Mesodermal cell (in vitro differentiated cells): ENCODE results near the gene SPRED2.

Experiments
- H3K27ac ChIP-seq: 2 replicates; pipeline ENCODE4 v1.7.0; 2013; ENCODE audit warnings: mild to moderate bottlenecking, low read depth, low read length, moderate library complexity; ENCODE audit not compliant: severe bottlenecking
- H3K36me3 ChIP-seq: 2 replicates; pipeline ENCODE4 v1.7.1; 2013; ENCODE audit warnings: mild to moderate bottlenecking, low read length, moderate library complexity; ENCODE audit not compliant: control insufficient read depth, insufficient read depth
- H3K4me1 ChIP-seq: one replicate; pipeline ENCODE4 v1.7.1; 2013; ENCODE audit warnings: mild to moderate bottlenecking, low read length; ENCODE audit not compliant: insufficient read depth, control insufficient read depth, poor library complexity, severe bottlenecking
- H3K4me3 ChIP-seq: 2 replicates; pipeline ENCODE4 v1.7.0; 2013; ENCODE audit warnings: low read length, control low read depth, mild to moderate bottlenecking; ENCODE audit not compliant: insufficient read depth, poor library complexity, severe bottlenecking; ENCODE audit errors: extremely low read depth
- H3K9me3 ChIP-seq: 2 replicates; pipeline ENCODE4 v1.7.1; 2013; ENCODE audit warnings: mild to moderate bottlenecking, low read length, moderate library complexity; ENCODE audit not compliant: control insufficient read depth
- WGBS, 2 experiments: methylation state at CpG; one replicate each; pipeline ENCODE4 v1.1.5; 2013; ENCODE audit warnings: missing lambda C conversion rate in 2 of 2; ENCODE audit not compliant: insufficient coverage in 2 of 2; 5-methylcytosine and 5-hydroxymethylcytosine counted together

The SPRED2 gene

DNA sequence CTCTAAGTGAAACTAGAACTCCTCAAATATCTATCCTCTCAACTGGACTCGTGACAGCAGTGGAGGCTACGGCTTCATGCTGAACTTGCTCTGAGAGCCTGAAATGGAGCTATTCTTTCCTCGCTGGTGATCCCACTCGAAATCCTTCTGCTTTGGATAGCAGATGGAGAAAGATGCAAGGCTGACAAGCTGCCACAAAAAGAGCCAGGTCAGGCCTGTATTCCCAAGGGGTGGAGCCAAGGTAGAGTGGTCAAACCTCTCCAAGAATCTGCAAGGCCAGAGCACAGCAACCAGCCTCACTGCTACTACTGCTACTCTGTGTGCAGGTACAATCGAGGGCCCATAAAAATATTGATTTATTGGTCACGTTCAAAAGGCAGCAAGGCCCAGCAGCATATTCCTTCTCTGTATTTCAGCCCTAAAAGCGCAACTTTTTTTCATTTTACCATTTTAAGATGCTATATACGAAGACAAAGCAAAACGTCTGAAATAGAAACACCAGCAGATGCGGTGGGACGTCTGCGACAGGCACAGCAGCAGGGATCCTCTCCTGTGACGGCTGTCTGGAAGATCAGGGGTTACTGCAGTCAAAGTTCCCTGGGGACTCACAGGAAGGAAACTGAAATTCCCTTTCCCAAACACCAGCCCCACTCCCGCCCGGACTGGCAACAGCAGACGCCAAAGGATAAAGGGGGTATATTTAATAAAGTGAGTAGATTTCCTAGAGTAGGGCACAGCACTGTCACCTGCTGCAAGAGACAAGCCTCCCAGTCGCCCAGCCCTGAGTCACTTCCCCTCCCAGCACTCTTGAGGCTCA, 2.4 kb downstream of the SPRED2 start:
- H3K9me3 ChIP-seq, result no peaks in the 10 kb centered on the region
- peak overlapping the region; percentile 80 for H3K27ac ChIP-seq
- H3K4me3 ChIP-seq, result peak overlapping the region; percentile 95
- peaks cover 4% of the 10 kb centered on the region for H3K36me3 ChIP-seq
- H3K4me1 ChIP-seq, result peaks cover 7% of the 10 kb centered on the region
- WGBS, 2 experiments, result 36 to 43% methylated on average over 11 to 13 of the region's 17 CpGs

DNA sequence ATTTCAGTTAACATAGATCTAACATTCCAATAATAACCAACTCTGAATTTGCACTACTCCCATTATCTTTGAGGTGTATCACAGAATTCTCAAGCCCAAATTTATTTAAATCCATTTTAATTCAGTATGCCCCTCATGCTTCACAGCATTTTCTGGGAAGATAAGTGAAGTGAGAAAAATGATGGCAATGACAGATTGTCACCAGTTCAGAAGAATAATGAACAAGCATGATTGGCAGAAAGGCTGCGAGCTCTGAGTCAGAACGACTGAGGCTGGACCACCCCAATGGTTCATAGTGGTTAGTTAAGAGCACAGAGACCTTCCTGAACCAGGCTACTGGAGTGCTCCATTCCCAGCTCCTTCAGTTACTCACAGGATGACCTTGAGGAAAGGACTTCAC, 4.9 kb downstream of the SPRED2 start:
- Histone ChIP-seq H3K36me3 (peaks cover 15% of the 10 kb centered on the region), H3K27ac (no peak overlapping the region), H3K4me1 (peaks cover 10% of the 10 kb centered on the region), H3K4me3 (no peak overlapping the region), H3K9me3 (no peaks in the 10 kb centered on the region)
- 71 to 100% methylated on average over 2 of the region's 2 CpGs for WGBS, 2 experiments

DNA sequence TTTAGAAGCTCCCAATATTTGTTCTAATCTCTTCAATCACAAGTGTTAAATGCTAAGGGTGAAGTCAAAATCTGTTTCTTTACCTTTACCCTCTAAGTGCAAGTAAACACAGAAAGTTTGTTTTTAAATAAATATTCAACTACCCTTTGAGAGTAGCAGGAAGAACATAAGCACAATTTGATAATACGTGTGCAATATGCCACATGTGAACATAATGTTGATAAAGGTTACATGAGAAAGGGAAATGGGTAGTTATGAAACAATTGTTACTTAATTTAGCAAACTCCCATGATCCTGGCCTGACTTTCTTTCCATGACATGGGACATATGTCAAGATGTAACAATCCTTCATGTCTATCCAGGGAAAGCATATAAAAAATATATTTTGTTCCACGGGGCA, 7.1 kb downstream of the SPRED2 start:
- no CpG with 5 or more reads among the region's 2 CpGs for WGBS, 2 experiments
- peaks cover 15% of the 10 kb centered on the region for H3K36me3 ChIP-seq
- no peak overlapping the region for H3K4me3 ChIP-seq
- peaks cover 26% of the 10 kb centered on the region for H3K4me1 ChIP-seq
- H3K9me3 ChIP-seq, result no peaks in the 10 kb centered on the region
- H3K27ac ChIP-seq, result no peak overlapping the region

DNA sequence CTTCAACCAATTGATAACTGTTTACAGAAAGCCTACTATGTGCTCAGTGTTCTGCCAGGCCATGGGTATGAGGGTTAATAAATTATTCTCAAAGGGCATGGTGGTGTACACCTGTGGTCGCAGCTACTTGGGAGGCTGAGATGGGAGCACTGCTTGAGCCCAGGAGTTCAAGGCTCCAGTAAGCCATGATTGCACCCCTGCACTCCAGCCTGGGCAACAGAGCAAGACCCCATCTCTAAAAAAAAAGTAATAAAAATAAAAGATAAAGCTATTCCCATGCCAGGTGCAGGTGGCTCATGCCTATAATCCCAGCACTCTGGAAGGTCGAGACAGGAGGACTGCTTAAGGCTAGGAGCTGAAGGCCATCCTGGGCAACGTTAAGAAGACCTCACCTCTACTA, 8.0 kb downstream of the SPRED2 start:
- no peak overlapping the region for H3K4me3 ChIP-seq
- 17 to 89% methylated on average over 1 to 2 of the region's 3 CpGs for WGBS, 2 experiments
- no peaks in the 10 kb centered on the region for H3K9me3 ChIP-seq
- H3K36me3 ChIP-seq, result peaks cover 19% of the 10 kb centered on the region
- H3K27ac ChIP-seq, result no peak overlapping the region
- peaks cover 26% of the 10 kb centered on the region for H3K4me1 ChIP-seq

DNA sequence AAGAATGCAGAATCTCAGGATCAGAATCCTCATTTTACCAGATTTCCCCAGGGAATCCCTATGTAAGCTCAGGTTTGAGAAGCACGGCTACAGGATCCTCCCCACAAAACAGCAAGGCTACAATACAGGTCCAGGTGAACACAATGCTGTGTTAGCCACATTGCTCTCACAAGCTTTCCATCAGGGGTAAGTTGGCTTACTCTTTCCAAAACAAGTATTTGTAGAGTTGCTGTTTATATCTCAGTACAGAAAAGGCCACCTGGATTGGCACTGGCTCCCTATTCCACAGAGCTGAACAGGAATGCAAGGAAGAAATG, 11.0 kb downstream of the SPRED2 start:
- H3K27ac ChIP-seq, result peak overlapping the region; percentile 92
- 83% methylated on average over 1 of the region's 1 CpG; no CpG with 5 or more reads in 1 of the 2 experiments for WGBS, 2 experiments
- H3K4me3 ChIP-seq, result no peak overlapping the region
- H3K4me1 ChIP-seq, result peaks cover 27% of the 10 kb centered on the region
- H3K36me3 ChIP-seq, result peaks cover 28% of the 10 kb centered on the region
- H3K9me3 ChIP-seq, result no peaks in the 10 kb centered on the region

DNA sequence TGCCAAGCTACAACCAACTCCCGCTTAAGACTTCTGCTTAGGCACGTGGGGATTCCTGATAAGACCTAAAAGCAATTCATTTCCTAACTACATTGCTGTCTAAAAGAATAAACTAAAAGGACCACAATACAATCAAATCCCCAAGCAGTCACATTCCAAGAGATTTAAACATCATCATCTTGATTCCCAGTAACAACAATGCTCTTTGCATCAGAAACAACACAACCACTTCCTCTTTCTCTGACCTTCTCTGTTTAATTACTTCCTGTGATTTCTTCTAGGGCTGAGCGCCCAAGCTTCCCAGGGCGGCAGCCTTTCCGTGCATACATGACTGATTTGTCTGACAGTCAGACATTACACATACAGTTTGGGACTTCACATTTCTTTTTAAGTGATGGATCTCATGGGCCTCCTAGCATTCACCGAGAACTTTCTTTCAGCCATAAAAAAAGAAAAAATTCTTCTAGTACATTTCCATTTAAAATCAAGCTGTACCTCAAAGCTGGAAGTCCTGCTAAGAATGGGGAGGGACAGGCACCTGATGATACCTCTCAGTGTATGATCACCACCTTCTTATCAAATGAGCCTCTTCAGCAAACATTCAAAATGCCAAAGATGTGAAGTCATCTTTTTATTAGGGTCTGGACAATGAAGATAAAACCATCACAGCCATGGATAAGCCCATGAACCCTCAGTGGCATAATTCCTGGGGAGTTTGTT, 11.5 kb downstream of the SPRED2 start:
- H3K4me1 ChIP-seq, result peaks cover 27% of the 10 kb centered on the region
- 46 to 47% methylated on average over 5 to 6 of the region's 6 CpGs for WGBS, 2 experiments
- no peak overlapping the region for H3K4me3 ChIP-seq
- no peaks in the 10 kb centered on the region for H3K9me3 ChIP-seq
- H3K36me3 ChIP-seq, result peaks cover 31% of the 10 kb centered on the region
- H3K27ac ChIP-seq, result peak overlapping the region; percentile 92

DNA sequence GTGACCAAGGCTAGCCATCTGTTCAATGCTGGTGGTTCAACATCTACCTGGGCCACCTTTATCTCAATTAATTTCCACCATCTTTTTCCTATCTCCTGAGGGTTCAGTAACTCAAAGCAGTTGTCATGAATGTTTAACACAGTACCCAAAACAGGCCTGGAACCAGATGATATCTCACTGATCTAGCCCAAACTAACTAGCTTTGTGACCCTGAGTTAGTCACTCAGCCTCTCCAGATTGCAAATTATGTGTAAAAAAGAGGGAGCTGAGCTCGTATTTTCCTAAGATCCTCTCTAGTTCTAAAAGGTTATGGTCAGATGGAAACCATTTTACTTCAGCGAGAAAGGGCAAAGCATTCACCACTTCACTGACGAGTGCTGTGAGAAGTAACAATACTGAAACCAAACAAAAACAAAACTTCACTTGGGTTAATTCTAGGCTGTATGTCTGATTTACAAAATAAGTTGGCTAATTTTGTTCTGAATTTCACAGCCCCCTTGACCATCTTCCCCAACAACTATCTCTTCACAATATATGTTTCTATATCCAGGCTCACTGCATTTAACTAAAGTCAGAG, 14.8 kb downstream of the SPRED2 start:
- no peaks in the 10 kb centered on the region for H3K9me3 ChIP-seq
- peaks cover 46% of the 10 kb centered on the region for H3K4me1 ChIP-seq
- no peak overlapping the region for H3K27ac ChIP-seq
- WGBS, 2 experiments, result 60 to 63% methylated on average over 1 of the region's 3 CpGs
- no peak overlapping the region for H3K4me3 ChIP-seq
- H3K36me3 ChIP-seq, result peaks cover 24% of the 10 kb centered on the region

DNA sequence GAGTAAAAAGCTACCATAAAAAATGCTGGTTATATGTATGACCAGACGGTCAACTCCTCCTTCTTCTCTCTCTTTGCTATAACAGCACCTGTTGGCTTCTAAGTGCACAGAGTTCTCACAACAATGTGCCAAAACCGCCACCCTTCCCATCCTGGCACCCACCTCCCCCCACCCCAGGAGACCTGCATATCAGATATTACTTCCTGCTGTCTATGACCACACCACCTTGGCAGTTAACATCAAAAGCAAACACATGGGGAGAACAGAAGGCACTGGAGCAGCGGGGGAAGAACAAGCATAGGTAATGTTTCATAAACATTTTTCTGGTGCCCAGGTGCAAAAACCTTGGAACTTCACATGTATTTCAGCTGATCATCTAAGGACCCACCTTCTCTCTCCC, 15.5 kb downstream of the SPRED2 start:
- Histone ChIP-seq H3K4me3 (no peak overlapping the region), H3K36me3 (peaks cover 28% of the 10 kb centered on the region), H3K9me3 (no peaks in the 10 kb centered on the region), H3K4me1 (peaks cover 52% of the 10 kb centered on the region), H3K27ac (no peak overlapping the region)
- 100% methylated on average over 1 of the region's 3 CpGs for WGBS, 2 experiments

DNA sequence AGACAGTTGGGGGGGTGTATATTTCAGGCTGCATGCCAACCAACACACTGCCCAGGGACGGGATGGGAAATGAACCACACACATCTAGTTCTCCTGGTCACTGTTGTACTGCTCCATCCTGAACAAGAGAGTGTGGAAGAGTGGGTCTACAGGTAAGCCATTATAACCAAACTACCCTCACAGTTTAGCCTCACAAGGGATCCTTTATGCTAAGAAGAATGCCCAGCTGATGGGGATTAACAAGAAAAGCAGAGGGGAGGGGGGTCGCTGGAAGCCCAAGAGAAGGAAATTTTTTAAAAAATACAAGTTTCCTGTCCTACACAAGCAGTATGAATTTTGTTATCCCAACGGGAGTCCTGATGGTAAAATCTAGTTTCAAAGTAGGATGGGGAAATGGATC, 16.1 kb downstream of the SPRED2 start:
- no peak overlapping the region for H3K4me3 ChIP-seq
- WGBS, 2 experiments, result 100% methylated on average over 2 of the region's 3 CpGs; no CpG with 5 or more reads in 1 of the 2 experiments
- peaks cover 28% of the 10 kb centered on the region for H3K36me3 ChIP-seq
- H3K4me1 ChIP-seq, result peaks cover 47% of the 10 kb centered on the region
- no peak overlapping the region for H3K27ac ChIP-seq
- no peaks in the 10 kb centered on the region for H3K9me3 ChIP-seq

DNA sequence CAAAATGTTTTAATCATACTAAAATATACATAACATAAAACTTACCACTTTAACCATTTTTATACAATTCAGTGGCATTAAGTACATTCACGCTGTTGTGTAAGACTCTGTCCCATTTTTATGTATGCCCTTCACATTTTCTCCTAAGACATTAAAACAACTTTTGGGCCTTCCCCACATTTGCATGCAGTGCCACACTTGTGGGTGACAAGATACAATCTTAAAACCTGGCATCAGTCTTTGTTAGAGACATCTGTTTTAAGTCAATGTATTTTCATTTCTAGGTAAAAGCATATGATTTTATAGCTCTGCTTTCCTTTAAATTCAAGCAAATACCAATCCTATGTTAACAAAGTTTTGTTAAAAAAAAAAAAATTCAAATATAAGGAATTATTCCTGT, 17.3 kb downstream of the SPRED2 start:
- Histone ChIP-seq H3K4me1 (peaks cover 41% of the 10 kb centered on the region), H3K27ac (no peak overlapping the region), H3K36me3 (peaks cover 28% of the 10 kb centered on the region), H3K4me3 (no peak overlapping the region), H3K9me3 (no peaks in the 10 kb centered on the region)
- 100% methylated on average over 1 of the region's 1 CpG for WGBS, 2 experiments

DNA sequence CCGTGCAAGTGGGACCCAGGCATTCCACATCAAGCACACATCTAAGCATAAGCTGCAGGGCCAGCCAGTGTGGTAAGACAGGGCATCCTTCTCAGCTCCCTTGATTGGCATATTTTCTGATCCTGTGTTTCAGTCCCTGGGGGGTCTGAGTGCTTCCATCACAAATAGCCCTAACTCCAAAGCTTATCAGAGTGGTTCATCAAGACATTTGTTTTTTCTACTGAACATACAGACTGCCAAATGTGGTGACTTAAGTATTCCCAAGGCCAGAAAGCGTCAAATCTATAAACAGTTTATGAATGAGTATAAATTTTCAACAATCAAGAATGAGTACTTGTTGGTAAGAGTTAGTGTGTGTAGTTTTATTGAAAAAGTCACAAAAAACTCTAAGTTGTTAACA, 18.8 kb downstream of the SPRED2 start:
- Histone ChIP-seq H3K9me3 (no peaks in the 10 kb centered on the region), H3K4me3 (no peak overlapping the region), H3K27ac (no peak overlapping the region), H3K36me3 (peaks cover 18% of the 10 kb centered on the region), H3K4me1 (peaks cover 41% of the 10 kb centered on the region)
- WGBS, 2 experiments, result 90 to 100% methylated on average over 1 of the region's 2 CpGs
